Purkinje cell (primary cell): ENCODE results near the gene SH2D5. TPM values are rescaled to one million over a fixed set of nuclear protein-coding genes. Genes with fewer than 3 reads are reported as not detected.

Experiments used
- polyA plus RNA-seq: library from polyadenylated mRNA; unstranded; fragments of >200 nt; fragmentation: Nextera tagmentation; gene quantifications from 2 replicates; pipeline ENCODE4 v1.2.1, GENCODE V29; 2014

SH2D5 gene
- 0.07 and 4.9 TPM in 2 replicates for polyA plus RNA-seq

DNA sequence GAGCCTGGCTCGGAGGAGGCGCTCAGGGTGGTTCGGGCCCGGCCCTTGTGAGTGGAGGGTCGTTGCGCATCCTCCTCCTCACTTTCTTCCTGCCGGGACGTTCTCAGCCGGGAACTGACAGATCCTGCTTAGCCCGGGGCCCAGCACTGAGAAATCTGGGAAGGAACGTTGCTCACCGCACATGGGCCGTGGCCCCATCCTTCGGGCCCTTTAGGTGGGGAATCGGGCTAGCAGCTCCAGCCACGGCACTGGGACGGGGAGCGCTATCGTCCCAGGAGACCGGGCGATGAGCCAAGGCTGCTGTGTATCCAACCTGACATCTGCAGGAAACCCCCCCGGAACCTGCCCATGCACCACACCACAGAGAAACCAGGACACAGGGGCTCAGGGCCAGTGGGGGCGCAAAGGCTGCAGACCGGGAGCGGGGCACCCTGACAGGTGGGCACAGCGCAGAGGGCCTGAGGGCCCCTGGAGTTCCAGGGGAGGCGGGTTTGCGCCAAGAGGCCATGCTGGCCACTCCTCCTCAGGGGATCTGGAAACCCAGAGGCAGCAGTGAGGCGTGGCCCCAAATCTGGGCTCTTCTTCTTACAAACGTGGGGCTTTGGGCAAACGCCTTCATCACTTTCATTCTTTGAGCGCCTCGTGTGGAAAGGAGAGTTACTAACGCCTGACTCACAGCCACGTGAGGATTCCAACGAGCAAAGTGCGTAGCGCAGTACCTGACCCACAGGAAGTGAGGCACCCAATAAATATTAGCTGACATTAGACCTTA is at the start of gene SH2D5:
Gene SH2D5 (minus strand): TSS at position 116 of the 772 bp plus-strand sequence. CDS start 4,659 bp downstream, outside the sequence.

DNA sequence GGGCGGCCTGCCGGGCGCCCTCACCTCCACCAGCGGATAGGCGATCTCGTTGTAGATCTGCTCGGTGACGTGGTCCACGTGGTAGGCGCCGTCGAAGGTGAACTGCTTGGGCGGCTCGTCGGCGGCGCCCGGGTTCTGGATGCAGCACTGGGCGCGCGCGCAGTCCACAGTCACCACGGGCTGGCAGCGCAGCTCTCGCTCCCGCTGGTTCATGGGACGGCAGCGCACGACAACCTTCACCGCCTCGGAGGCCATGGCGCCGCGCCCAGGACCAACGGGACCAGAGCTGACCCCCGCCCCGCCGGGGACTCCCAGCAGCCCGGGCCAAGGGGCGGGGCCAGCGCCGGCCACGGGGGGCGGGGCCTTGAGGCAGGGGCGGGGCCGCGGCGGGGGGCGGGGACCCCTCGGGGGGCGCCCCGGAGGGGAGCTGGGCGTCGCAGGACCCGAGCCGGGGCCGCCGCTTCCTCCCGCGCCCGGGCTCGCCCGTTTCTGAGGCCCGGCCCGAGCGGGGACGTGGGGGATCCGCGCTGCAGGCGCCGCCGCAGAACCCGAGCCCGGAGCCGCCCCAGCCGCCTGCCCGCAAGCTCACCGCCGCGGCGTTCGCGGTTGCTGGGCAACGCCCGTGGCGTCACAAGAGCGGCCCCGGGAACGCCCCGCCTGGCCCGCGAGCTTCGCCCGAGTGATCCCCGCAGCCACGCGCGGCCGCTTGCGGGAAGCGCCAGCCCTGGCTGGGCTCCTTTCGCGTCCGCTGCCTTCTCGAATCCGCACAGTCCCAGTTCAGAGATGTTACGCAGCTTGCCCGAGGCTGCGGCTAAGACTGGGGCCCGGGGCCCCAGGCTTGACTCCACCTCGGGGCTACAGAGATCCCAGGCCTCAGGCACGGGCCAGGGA is 14.8 kb downstream of the SH2D5 start, which contains the start of gene KIF17:
Gene KIF17 (minus strand): TSS at position 556 of the 891 bp plus-strand sequence. CDS start 301 bp downstream, at position 255.

Other genes with a start within 250 kb of the SH2D5 start
- gene CAMK2N1, start 246.5 kb downstream of the SH2D5 start, polyA plus RNA-seq, result 78.5 and 132 TPM in 2 replicates
- gene MUL1, start 224.6 kb downstream of the SH2D5 start, polyA plus RNA-seq, result 7.5 and 12.0 TPM in 2 replicates
- 3.1 TPM in 1 of 2 replicates, not detected in the other for gene FAM43B, start 180.1 kb downstream of the SH2D5 start, polyA plus RNA-seq
- gene CDA, start 143.6 kb downstream of the SH2D5 start, polyA plus RNA-seq, result 0.98 and 7.1 TPM in 2 replicates
- 57.3 and 86.9 TPM in 2 replicates for gene PINK1, start 99.2 kb downstream of the SH2D5 start, polyA plus RNA-seq
- 63.0 and 67.5 TPM in 2 replicates for gene DDOST, start 71.3 kb downstream of the SH2D5 start, polyA plus RNA-seq
- 1.6 and 8.3 TPM in 2 replicates for gene KIF17, start 14.7 kb downstream of the SH2D5 start, polyA plus RNA-seq
- 99.3 and 142 TPM in 2 replicates for gene HP1BP3, start 54.6 kb upstream of the SH2D5 start, polyA plus RNA-seq